Activated T-cell treated with anti-CD3 and anti-CD28 coated beads, Interleukin-2, amount 50 U/mL, for 72 hours (primary cell): ENCODE results near the gene MRPS34. TPM values are rescaled to one million over a fixed set of nuclear protein-coding genes. Genes with fewer than 3 reads are reported as not detected.
"Not testable (repeated sequence)": the region's sequence is repeated elsewhere in the genome, so short reads cannot be mapped to it uniquely, and the experiment has no call there.

Experiments
- ATAC-seq, 2 donors: fragments of 150-1000 bp; cut with Tn5 transposase; replicated peaks in 1 of 2; 2 replicates each; pipeline ENCODE4 v1.10.0; 2021; ENCODE audit warnings: moderate library complexity in 2 of 2, mild to moderate bottlenecking in 1 of 2
- DNase-seq, 2 donors: peaks; one replicate each; pipeline ENCODE4 v3.0.0; 2021 to 2022; ENCODE audit warnings: mixed read lengths in 1 of 2
- H3K27ac Mint-ChIP-seq: one replicate; pipeline ENCODE4 v1.8.0; 2022; ENCODE audit warnings: mild to moderate bottlenecking, moderate library complexity, mixed read lengths
- H3K27me3 Mint-ChIP-seq: one replicate; pipeline ENCODE4 v1.8.0; 2022; ENCODE audit warnings: low read depth, mixed read lengths
- H3K36me3 Mint-ChIP-seq, 2 donors: one replicate each; pipeline ENCODE4 v1.8.0; 2022; ENCODE audit warnings: mixed read lengths in 2 of 2, mild to moderate bottlenecking in 1 of 2; ENCODE audit not compliant: insufficient read depth in 2 of 2
- H3K4me1 Mint-ChIP-seq: one replicate; pipeline ENCODE4 v1.8.0; 2022; ENCODE audit warnings: low read depth, mixed read lengths
- H3K4me3 Mint-ChIP-seq, 2 donors: one replicate each; pipeline ENCODE4 v1.8.0; 2022; ENCODE audit warnings: mild to moderate bottlenecking in 2 of 2, mixed read lengths in 2 of 2, moderate library complexity in 2 of 2
- H3K9me3 Mint-ChIP-seq, 2 donors: one replicate each; pipeline ENCODE4 v1.8.0; 2022; ENCODE audit warnings: mixed read lengths in 2 of 2
- total RNA-seq, 2 donors: library from RNA; stranded (reverse); gene quantifications; one replicate each; pipeline ENCODE4 v1.2.3, GENCODE V29; 2022

MRPS34 gene
- total RNA-seq, 2 donors from 2014 or later = 86.0 to 123 TPM

DNA sequence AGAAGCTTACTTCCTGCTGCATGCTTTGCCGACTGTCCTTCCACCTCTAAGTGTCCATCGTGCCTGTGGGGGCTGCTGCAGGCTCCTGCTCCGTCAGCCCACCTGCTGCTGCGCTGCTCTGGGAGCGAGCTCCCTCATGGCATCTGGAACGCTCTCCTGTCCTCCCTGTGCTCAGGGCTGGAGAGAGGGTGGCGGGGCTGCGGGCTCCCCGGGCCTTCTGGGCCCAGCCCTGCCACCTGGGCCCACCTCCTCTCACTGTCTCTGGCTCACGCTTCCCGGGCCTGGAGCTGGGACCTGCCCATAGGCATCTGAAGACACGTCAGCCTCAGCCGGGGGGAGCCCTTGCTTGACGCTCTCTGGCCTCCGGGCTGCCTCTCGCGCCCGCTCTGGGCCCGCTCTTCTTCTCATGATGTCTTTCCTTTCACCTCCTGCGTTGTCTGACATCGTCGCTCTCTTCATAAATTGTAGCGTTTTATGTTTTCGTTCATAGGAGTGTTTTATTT is 28.5 kb downstream of the MRPS34 start:
- Mint-ChIP-seq H3K36me3 (no peaks in the 10 kb centered on the region), H3K27me3 (no peaks in the 10 kb centered on the region), H3K4me3 (no peak overlapping the region), H3K27ac (no peak overlapping the region), H3K9me3 (no peaks in the 10 kb centered on the region), H3K4me1 (no peaks in the 10 kb centered on the region)
- DNase-seq = no peak
- ATAC-seq = no peak

DNA sequence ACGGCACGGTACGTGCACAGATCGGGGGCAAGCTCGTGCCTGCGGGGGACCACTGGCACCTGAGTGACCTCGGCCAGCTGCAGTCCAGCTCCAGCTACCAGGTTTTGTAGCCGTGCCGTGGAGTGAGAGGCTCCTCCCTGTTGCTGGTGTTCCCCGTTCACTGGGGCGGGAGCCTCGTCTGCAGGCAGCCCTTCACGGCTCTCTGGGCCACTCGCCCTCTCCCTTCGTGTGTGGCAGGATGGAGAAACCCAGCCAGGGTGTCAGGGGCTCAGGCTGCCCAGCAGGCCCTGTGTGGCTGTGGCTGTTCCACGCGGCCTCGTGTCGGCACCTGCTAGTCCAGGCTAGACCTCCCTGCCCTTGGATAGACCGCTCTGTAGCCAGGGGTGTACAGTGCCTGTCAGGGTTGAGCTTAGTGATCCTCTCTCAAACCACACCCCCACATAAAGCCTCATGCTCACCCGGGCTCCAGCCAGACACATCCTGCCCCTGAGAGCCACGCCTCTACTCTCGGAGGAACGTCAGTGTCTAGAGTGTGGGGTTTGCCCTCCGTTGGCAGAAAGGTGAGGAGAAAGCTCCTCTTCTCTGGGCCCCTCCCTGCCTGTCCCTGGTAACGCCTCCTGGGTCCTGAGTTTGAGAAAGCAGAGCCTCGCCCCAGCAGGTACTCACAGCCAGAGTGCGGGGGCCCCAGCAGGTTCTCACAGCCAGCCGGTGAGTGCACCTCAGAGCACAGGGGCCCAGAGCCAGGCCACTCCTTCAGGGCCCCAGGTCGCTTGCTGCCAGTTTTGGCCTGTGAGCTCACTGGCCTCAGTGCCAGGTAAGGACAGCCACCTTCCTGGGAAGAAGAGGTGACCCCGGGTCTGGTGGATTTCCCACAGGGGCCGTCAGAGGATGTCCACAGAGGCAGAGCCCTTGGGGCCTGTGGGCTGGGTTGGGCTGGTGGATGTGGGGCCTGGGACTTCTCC is 29.3 kb downstream of the MRPS34 start:
- no peaks in the 10 kb centered on the region for H3K9me3 Mint-ChIP-seq
- ATAC-seq (no peak), DNase-seq (no peak)
- no peaks in the 10 kb centered on the region for H3K27me3 Mint-ChIP-seq
- no peak overlapping the region for H3K27ac Mint-ChIP-seq
- no peak overlapping the region for H3K4me3 Mint-ChIP-seq
- H3K4me1 Mint-ChIP-seq = no peaks in the 10 kb centered on the region
- no peaks in the 10 kb centered on the region for H3K36me3 Mint-ChIP-seq

GRCh38 chr16:1741553-1742165 is 31.3 kb downstream of the MRPS34 start:
- no peak overlapping the region for H3K27ac Mint-ChIP-seq
- no peak for DNase-seq
- no peak overlapping the region for H3K4me3 Mint-ChIP-seq
- no peak for ATAC-seq
- no peaks in the 10 kb centered on the region for H3K36me3 Mint-ChIP-seq
- H3K4me1 Mint-ChIP-seq = no peaks in the 10 kb centered on the region
- no peaks in the 10 kb centered on the region for H3K27me3 Mint-ChIP-seq
- no peaks in the 10 kb centered on the region for H3K9me3 Mint-ChIP-seq

GRCh38 chr16:1740781-1741490 is 32.0 kb downstream of the MRPS34 start:
- Mint-ChIP-seq H3K9me3 (no peaks in the 10 kb centered on the region), H3K4me3 (no peak overlapping the region), H3K36me3 (no peaks in the 10 kb centered on the region), H3K27me3 (no peaks in the 10 kb centered on the region), H3K4me1 (no peaks in the 10 kb centered on the region), H3K27ac (no peak overlapping the region)
- DNase-seq (no peak), ATAC-seq (no peak)

- ATAC-seq (no peak), DNase-seq (no peak)
- Mint-ChIP-seq H3K36me3 (no peaks in the 10 kb centered on the region), H3K27me3 (no peaks in the 10 kb centered on the region), H3K9me3 (no peaks in the 10 kb centered on the region), H3K4me3 (no peak overlapping the region), H3K4me1 (no peaks in the 10 kb centered on the region), H3K27ac (no peak overlapping the region)
These were observed 32.7 kb downstream of the MRPS34 start for GRCh38 chr16:1740234-1740633.

GRCh38 chr16:1734816-1735215 is 38.1 kb downstream of the MRPS34 start:
- Mint-ChIP-seq H3K27ac (no peak overlapping the region), H3K4me1 (no peaks in the 10 kb centered on the region), H3K36me3 (peaks cover 0 to 1% of the 10 kb centered on the region in 2 donors), H3K4me3 (no peak overlapping the region), H3K9me3 (no peaks in the 10 kb centered on the region), H3K27me3 (no peaks in the 10 kb centered on the region)
- DNase-seq = no peak
- ATAC-seq = no peak

DNA sequence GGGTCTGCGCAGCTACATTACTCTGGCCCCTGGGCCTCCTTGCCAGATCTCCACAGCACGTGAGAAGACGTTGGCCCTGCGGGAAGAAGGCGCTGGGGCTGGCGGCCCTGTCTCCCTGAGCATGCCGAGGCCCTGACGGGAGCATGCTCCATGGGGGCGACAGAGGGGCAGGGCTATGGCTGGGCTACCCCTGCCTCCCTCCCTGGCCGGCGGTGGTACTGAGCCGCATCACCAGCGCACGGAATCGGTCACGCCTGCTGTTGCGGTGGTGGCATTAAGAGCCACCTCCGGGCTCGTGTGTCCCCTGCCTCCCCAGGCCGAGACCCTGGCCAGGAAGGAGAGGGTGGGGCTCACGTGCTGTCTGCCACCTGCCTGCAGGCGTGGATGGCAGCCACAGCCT is 38.8 kb downstream of the MRPS34 start:
- Mint-ChIP-seq H3K36me3 (peaks cover 0 to 1% of the 10 kb centered on the region in 2 donors), H3K4me1 (no peaks in the 10 kb centered on the region), H3K27ac (no peak overlapping the region), H3K9me3 (no peaks in the 10 kb centered on the region), H3K4me3 (no peak overlapping the region), H3K27me3 (no peaks in the 10 kb centered on the region)
- no peak for DNase-seq
- ATAC-seq = no peak

- DNase-seq, H3K27me3 Mint-ChIP-seq, H3K4me3 Mint-ChIP-seq, H3K27ac Mint-ChIP-seq, H3K36me3 Mint-ChIP-seq, H3K4me1 Mint-ChIP-seq, ATAC-seq, H3K9me3 Mint-ChIP-seq: not testable (repeated sequence)
These were observed 40.4 kb downstream of the MRPS34 start for GRCh38 chr16:1732551-1732987.

GRCh38 chr16:1732071-1732470 is 40.9 kb downstream of the MRPS34 start:
- H3K27me3 Mint-ChIP-seq = no peaks in the 10 kb centered on the region
- H3K36me3 Mint-ChIP-seq = peaks cover 3 to 5% of the 10 kb centered on the region in 2 donors
- no peaks in the 10 kb centered on the region for H3K9me3 Mint-ChIP-seq
- DNase-seq = no peak
- no peak overlapping the region for H3K27ac Mint-ChIP-seq
- H3K4me3 Mint-ChIP-seq = no peak overlapping the region
- no peak for ATAC-seq
- H3K4me1 Mint-ChIP-seq = no peaks in the 10 kb centered on the region

DNA sequence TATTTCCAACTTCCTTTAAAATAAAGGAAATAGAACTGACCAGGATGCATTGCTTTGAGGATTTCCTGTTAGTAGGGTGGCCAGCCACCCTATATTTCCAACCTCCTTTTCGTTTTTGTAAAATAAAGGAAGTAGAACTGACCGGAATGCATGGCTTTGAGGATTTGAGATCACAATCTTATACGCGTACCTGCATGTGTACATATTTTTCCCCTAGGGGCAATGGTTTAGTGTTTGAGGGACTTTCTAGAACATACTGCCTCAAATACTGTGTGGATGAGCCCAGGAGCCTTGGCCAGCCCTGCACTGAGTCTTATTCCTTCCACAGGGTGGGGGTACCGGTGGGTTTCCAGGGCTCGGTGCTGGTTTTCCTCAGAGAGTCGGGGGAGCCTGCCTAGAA is 41.3 kb downstream of the MRPS34 start:
- H3K36me3 Mint-ChIP-seq = peaks cover 5% of the 10 kb centered on the region in 2 donors
- no peak for ATAC-seq
- no peak for DNase-seq
- no peak overlapping the region for H3K4me3 Mint-ChIP-seq
- H3K4me1 Mint-ChIP-seq = no peaks in the 10 kb centered on the region
- no peak overlapping the region for H3K27ac Mint-ChIP-seq
- no peaks in the 10 kb centered on the region for H3K27me3 Mint-ChIP-seq
- no peaks in the 10 kb centered on the region for H3K9me3 Mint-ChIP-seq

DNA sequence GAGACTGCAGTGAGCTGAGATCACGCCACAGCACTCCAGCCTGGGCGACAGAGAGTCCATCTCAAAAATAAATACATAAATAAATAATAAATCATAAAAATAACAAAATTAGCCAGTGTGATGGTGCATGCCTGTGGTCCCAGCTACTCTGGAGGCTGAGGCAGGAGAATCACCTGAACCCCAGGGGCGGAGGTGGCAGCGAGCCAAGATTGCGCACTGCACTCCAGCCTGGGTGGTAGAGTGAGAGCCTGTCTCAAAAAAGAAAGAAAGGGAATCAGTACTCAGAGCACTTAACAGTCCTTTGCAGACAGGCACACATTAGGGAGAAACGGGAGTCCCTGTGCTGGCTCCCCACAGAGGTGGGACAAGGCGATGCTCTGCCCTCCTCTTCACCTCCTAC is 41.9 kb downstream of the MRPS34 start:
- no peak overlapping the region for H3K27ac Mint-ChIP-seq
- peaks cover 5% of the 10 kb centered on the region in 2 donors for H3K36me3 Mint-ChIP-seq
- H3K4me1 Mint-ChIP-seq = no peaks in the 10 kb centered on the region
- no peaks in the 10 kb centered on the region for H3K9me3 Mint-ChIP-seq
- ATAC-seq (no peak), DNase-seq (no peak)
- H3K27me3 Mint-ChIP-seq = no peaks in the 10 kb centered on the region
- H3K4me3 Mint-ChIP-seq = no peak overlapping the region

- Mint-ChIP-seq H3K9me3 (no peaks in the 10 kb centered on the region), H3K27me3 (no peaks in the 10 kb centered on the region), H3K27ac (no peak overlapping the region), H3K36me3 (peaks cover 5% of the 10 kb centered on the region in 2 donors), H3K4me1 (no peaks in the 10 kb centered on the region), H3K4me3 (no peak overlapping the region)
- ATAC-seq (no peak), DNase-seq (no peak)
These were observed 43.5 kb downstream of the MRPS34 start for GRCh38 chr16:1729445-1729844.

- Mint-ChIP-seq H3K36me3 (peaks cover 5% of the 10 kb centered on the region in 2 donors), H3K9me3 (no peaks in the 10 kb centered on the region), H3K4me1 (no peaks in the 10 kb centered on the region), H3K27me3 (no peaks in the 10 kb centered on the region), H3K4me3 (no peak overlapping the region), H3K27ac (no peak overlapping the region)
- ATAC-seq (no peak), DNase-seq (no peak)
These were observed 43.9 kb downstream of the MRPS34 start for GRCh38 chr16:1729026-1729425.
